ENCODE results near the gene XPR1. TPM values are rescaled to one million over a fixed set of nuclear protein-coding genes. Genes with fewer than 3 reads are reported as not detected.

XPR1 gene
- total RNA-seq, 1 experiment from 2014 or later, result 30.7 TPM

- no peaks in the 10 kb centered on the region for H3K27me3 ChIP-seq (replicated peaks; ENCODE audit: insufficient read depth, low read depth, low read length, poor library complexity)
- no peak for DNase-seq (ENCODE audit: low spot score)
- no peaks in the 10 kb centered on the region for H3K36me3 ChIP-seq (ENCODE audit: insufficient read depth, low read length, poor library complexity, severe bottlenecking)
- intact Hi-C loops (cut with micrococcal nuclease; ENCODE audit: unreplicated experiment), result no loop called here
- H3K4me3 ChIP-seq (ENCODE audit: low read depth, low read length, poor library complexity, severe bottlenecking), result no peak overlapping the region
- TF ChIP-seq EZH2 (IDR thresholded peaks at IDR 0.05; ENCODE audit: borderline replicate concordance, low read depth, low read length, poor library complexity, severe bottlenecking) (no peak), CTCF (conservative IDR thresholded peaks at IDR 0.05; ENCODE audit: low read depth, low read length) (no peak)
- no peaks in the 10 kb centered on the region for H3K9me3 ChIP-seq (ENCODE audit: low read depth, low read length, poor library complexity, severe bottlenecking)
- POLR2A ChIA-PET (ENCODE audit: low non-redundant PET), result no interaction called here
- no peaks in the 10 kb centered on the region for H3K4me1 ChIP-seq (ENCODE audit: insufficient read depth, low read length, poor library complexity, severe bottlenecking)
- no TSS peak for BruUV-seq (replicated peaks)
- CTCF ChIA-PET, result no interaction called here
- H3K27ac ChIP-seq (ENCODE audit: low read depth, low read length, poor library complexity, severe bottlenecking), result no peak overlapping the region
Observed at GRCh38 chr1:180597520-180597919, 34.3 kb upstream of the XPR1 start.

GRCh38 chr1:180598333-180598974 lies 33.4 kb upstream of the XPR1 start:
- H3K27ac ChIP-seq (ENCODE audit: low read depth, low read length, poor library complexity, severe bottlenecking), result no peak overlapping the region
- H3K9me3 ChIP-seq (ENCODE audit: low read depth, low read length, poor library complexity, severe bottlenecking), result no peaks in the 10 kb centered on the region

GRCh38 chr1:180600343-180600742 lies 31.5 kb upstream of the XPR1 start:
- H3K4me1 ChIP-seq (ENCODE audit: insufficient read depth, low read length, poor library complexity, severe bottlenecking), result no peaks in the 10 kb centered on the region
- no peak overlapping the region for H3K27ac ChIP-seq (ENCODE audit: low read depth, low read length, poor library complexity, severe bottlenecking)
- TF ChIP-seq EZH2 (IDR thresholded peaks at IDR 0.05; ENCODE audit: borderline replicate concordance, low read depth, low read length, poor library complexity, severe bottlenecking) (no peak), CTCF (conservative IDR thresholded peaks at IDR 0.05; ENCODE audit: low read depth, low read length) (no peak)
- ChIA-PET POLR2A (ENCODE audit: low non-redundant PET) (no interaction called here), CTCF (no interaction called here)
- BruUV-seq (replicated peaks), result no TSS peak
- no peak overlapping the region for H3K4me3 ChIP-seq (ENCODE audit: low read depth, low read length, poor library complexity, severe bottlenecking)
- H3K27me3 ChIP-seq (replicated peaks; ENCODE audit: insufficient read depth, low read depth, low read length, poor library complexity), result no peaks in the 10 kb centered on the region
- intact Hi-C loops (cut with micrococcal nuclease; ENCODE audit: unreplicated experiment), result no loop called here
- DNase-seq (ENCODE audit: low spot score), result no peak
- H3K36me3 ChIP-seq (ENCODE audit: insufficient read depth, low read length, poor library complexity, severe bottlenecking), result no peaks in the 10 kb centered on the region
- no peaks in the 10 kb centered on the region for H3K9me3 ChIP-seq (ENCODE audit: low read depth, low read length, poor library complexity, severe bottlenecking)

More at GRCh38 chr1:180598333-180598974, 33.4 kb upstream of the XPR1 start:
- ChIA-PET POLR2A (ENCODE audit: low non-redundant PET) (no interaction called here), CTCF (no interaction called here)
- no peaks in the 10 kb centered on the region for H3K36me3 ChIP-seq (ENCODE audit: insufficient read depth, low read length, poor library complexity, severe bottlenecking)
- TF ChIP-seq CTCF (conservative IDR thresholded peaks at IDR 0.05; ENCODE audit: low read depth, low read length) (no peak), EZH2 (IDR thresholded peaks at IDR 0.05; ENCODE audit: borderline replicate concordance, low read depth, low read length, poor library complexity, severe bottlenecking) (no peak)
- H3K27me3 ChIP-seq (replicated peaks; ENCODE audit: insufficient read depth, low read depth, low read length, poor library complexity), result no peaks in the 10 kb centered on the region
- intact Hi-C loops (cut with micrococcal nuclease; ENCODE audit: unreplicated experiment), result no loop called here
- no peak for DNase-seq (ENCODE audit: low spot score)
- no TSS peak for BruUV-seq (replicated peaks)
- no peaks in the 10 kb centered on the region for H3K4me1 ChIP-seq (ENCODE audit: insufficient read depth, low read length, poor library complexity, severe bottlenecking)
- H3K4me3 ChIP-seq (ENCODE audit: low read depth, low read length, poor library complexity, severe bottlenecking), result no peak overlapping the region
